Mesenchymal stem cell (in vitro differentiated cells and primary cell): Measurements from ENCODE around the gene RAB32.
A peak's percentile ranks its signal among the peaks of the same experiment; 100 is the strongest.

Experiments
- DNase-seq: peaks from one replicate; pipeline ENCODE4 v3.0.0-alpha.2; 2013
- H2AFZ ChIP-seq: one replicate; pipeline ENCODE4 v1.6.1; 2013; ENCODE audit warnings: low read depth, mild to moderate bottlenecking, control low read depth, inconsistent platforms, low read length, moderate library complexity
- H2AK5ac ChIP-seq: 2 replicates; pipeline ENCODE4 v1.6.1; 2013; ENCODE audit warnings: low read length, moderate library complexity, mild to moderate bottlenecking, inconsistent platforms; ENCODE audit not compliant: severe bottlenecking
- H2BK120ac ChIP-seq: one replicate; pipeline ENCODE4 v1.6.1; 2013; ENCODE audit warnings: low read depth, mild to moderate bottlenecking, inconsistent platforms, low read length, moderate library complexity
- H2BK12ac ChIP-seq, 2 experiments: one replicate each; pipeline ENCODE4 v1.6.1; 2013; ENCODE audit warnings: inconsistent platforms in 2 of 2, low read length in 2 of 2, mild to moderate bottlenecking in 2 of 2, moderate library complexity in 2 of 2, control low read depth in 1 of 2
- H2BK15ac ChIP-seq: one replicate; pipeline ENCODE4 v1.6.1; 2013; ENCODE audit warnings: mild to moderate bottlenecking, low read depth, inconsistent platforms; ENCODE audit not compliant: poor library complexity, severe bottlenecking
- H2BK5ac ChIP-seq: 2 replicates; pipeline ENCODE4 v1.6.1; 2013; ENCODE audit warnings: low read depth, mild to moderate bottlenecking, low read length, control low read depth, inconsistent platforms; ENCODE audit not compliant: poor library complexity, severe bottlenecking
- H3K14ac ChIP-seq, 2 experiments: one replicate each; pipeline ENCODE4 v1.6.1; 2013; ENCODE audit warnings: inconsistent platforms in 2 of 2, low read length in 2 of 2, control low read depth in 1 of 2, mild to moderate bottlenecking in 1 of 2, moderate library complexity in 1 of 2
- H3K18ac ChIP-seq, 2 experiments: one replicate each; pipeline ENCODE4 v1.6.1; 2013; ENCODE audit warnings: inconsistent platforms in 2 of 2, low read length in 2 of 2, control low read depth in 1 of 2, low read depth in 1 of 2, mild to moderate bottlenecking in 1 of 2
- H3K23ac ChIP-seq, 2 experiments: one replicate each; pipeline ENCODE4 v1.6.1; 2013; ENCODE audit warnings: inconsistent platforms in 2 of 2, low read length in 2 of 2, mild to moderate bottlenecking in 2 of 2, moderate library complexity in 2 of 2, control low read depth in 1 of 2
- H3K27ac ChIP-seq: 2 replicates; pipeline ENCODE4 v1.5.1; 2013; ENCODE audit warnings: mild to moderate bottlenecking, moderate library complexity, low read length, control low read depth, inconsistent platforms; ENCODE audit not compliant: poor library complexity, severe bottlenecking
- H3K27me3 ChIP-seq, 2 experiments: 2 replicates each; pipeline versions ENCODE4 v1.6.1 to v1.7.0; 2013; ENCODE audit warnings: low read length in 2 of 2, mild to moderate bottlenecking in 2 of 2, moderate library complexity in 2 of 2, control low read depth in 1 of 2, inconsistent platforms in 1 of 2; ENCODE audit not compliant: control insufficient read depth in 1 of 2, insufficient read depth in 1 of 2
- H3K36me3 ChIP-seq, 2 experiments: 2 replicates each; pipeline versions ENCODE4 v1.6.1 to v1.7.0; 2013; ENCODE audit warnings: low read length in 2 of 2, control low read depth in 1 of 2, inconsistent platforms in 1 of 2, low read depth in 1 of 2, mild to moderate bottlenecking in 1 of 2; ENCODE audit not compliant: insufficient read depth in 2 of 2, control insufficient read depth in 1 of 2
- H3K4ac ChIP-seq, 2 experiments: one replicate each; pipeline ENCODE4 v1.6.1; 2013; ENCODE audit warnings: inconsistent platforms in 2 of 2, low read length in 2 of 2, mild to moderate bottlenecking in 2 of 2, moderate library complexity in 2 of 2, control low read depth in 1 of 2, low read depth in 1 of 2
- H3K4me1 ChIP-seq: 2 replicates; pipeline ENCODE4 v1.6.1; 2013; ENCODE audit warnings: low read depth, low read length, control low read depth; ENCODE audit not compliant: control insufficient read depth, insufficient read depth
- H3K4me2 ChIP-seq: 2 replicates; pipeline ENCODE4 v1.6.1; 2013; ENCODE audit warnings: low read length, mild to moderate bottlenecking, inconsistent platforms; ENCODE audit not compliant: poor library complexity, severe bottlenecking
- H3K4me3 ChIP-seq, 2 experiments: 2 replicates each; pipeline versions ENCODE4 v1.5.1 to v1.7.0; 2013; ENCODE audit warnings: low read length in 2 of 2, mild to moderate bottlenecking in 2 of 2, control low read depth in 1 of 2, low read depth in 1 of 2; ENCODE audit not compliant: insufficient read depth in 1 of 2
- H3K79me1 ChIP-seq: replicated peaks from 2 replicates; pipeline ENCODE4 v1.6.1; 2013; ENCODE audit warnings: mild to moderate bottlenecking, control low read depth, low read length, inconsistent platforms; ENCODE audit not compliant: poor library complexity, severe bottlenecking
- H3K9ac ChIP-seq: 2 replicates; pipeline ENCODE4 v1.7.0; 2013; ENCODE audit warnings: mild to moderate bottlenecking, low read length, moderate library complexity
- H3K9me3 ChIP-seq: 2 replicates; pipeline ENCODE4 v1.7.0; 2013; ENCODE audit warnings: mild to moderate bottlenecking, low read length; ENCODE audit not compliant: control insufficient read depth
- H4K8ac ChIP-seq: one replicate; pipeline ENCODE4 v1.6.1; 2013; ENCODE audit warnings: inconsistent platforms, mild to moderate bottlenecking, low read length, moderate library complexity
- H4K91ac ChIP-seq: one replicate; pipeline ENCODE4 v1.6.1; 2013; ENCODE audit warnings: mild to moderate bottlenecking, low read length, inconsistent platforms
- WGBS: methylation state at CpG from one replicate; pipeline ENCODE4 v1.1.7; 2013; ENCODE audit warnings: mixed read lengths; 5-methylcytosine and 5-hydroxymethylcytosine counted together

The RAB32 gene

GRCh38 chr6:146587459-146587858 lies 43.8 kb downstream of the RAB32 start:
- Histone ChIP-seq H3K4ac (no peak overlapping the region), H4K91ac (no peak overlapping the region), H2AFZ (no peak overlapping the region), H2BK5ac (no peak overlapping the region), H3K18ac (no peak overlapping the region), H3K23ac (no peak overlapping the region), H3K4me2 (no peak overlapping the region), H3K27me3 (no peaks in the 10 kb centered on the region), H3K36me3 (no peaks in the 10 kb centered on the region), H3K9me3 (no peaks in the 10 kb centered on the region), H2AK5ac (no peak overlapping the region), H3K79me1 (no peaks in the 10 kb centered on the region), H2BK15ac (no peak overlapping the region), H3K9ac (no peak overlapping the region), H4K8ac (no peak overlapping the region), H3K14ac (peak overlapping the region in 1 of 2 experiments; percentile 41), H3K4me3 (no peak overlapping the region), H2BK12ac (no peak overlapping the region), H3K27ac (no peak overlapping the region), H2BK120ac (no peak overlapping the region), H3K4me1 (no peaks in the 10 kb centered on the region)
- no peak for DNase-seq
- 90% methylated on average over 1 of the region's 1 CpG for WGBS

GRCh38 chr6:146590492-146590891 lies 46.9 kb downstream of the RAB32 start:
- Histone ChIP-seq H2BK12ac (no peak overlapping the region), H3K9me3 (no peaks in the 10 kb centered on the region), H3K4me3 (no peak overlapping the region), H3K9ac (no peak overlapping the region), H3K4me1 (no peaks in the 10 kb centered on the region), H4K8ac (no peak overlapping the region), H3K27me3 (no peaks in the 10 kb centered on the region), H2AK5ac (no peak overlapping the region), H3K23ac (no peak overlapping the region), H3K27ac (no peak overlapping the region), H4K91ac (no peak overlapping the region), H3K79me1 (no peaks in the 10 kb centered on the region), H3K4me2 (no peak overlapping the region), H2BK15ac (no peak overlapping the region), H3K4ac (no peak overlapping the region), H2BK5ac (no peak overlapping the region), H2BK120ac (no peak overlapping the region), H2AFZ (no peak overlapping the region), H3K36me3 (no peaks in the 10 kb centered on the region), H3K14ac (no peak overlapping the region), H3K18ac (no peak overlapping the region)
- DNase-seq: no peak
- WGBS: 83% methylated on average over 1 of the region's 1 CpG

- Histone ChIP-seq H2AFZ (no peak overlapping the region), H3K27me3 (no peaks in the 10 kb centered on the region), H2BK5ac (no peak overlapping the region), H4K8ac (no peak overlapping the region), H3K4ac (no peak overlapping the region), H3K4me1 (peaks cover 2% of the 10 kb centered on the region), H2BK15ac (no peak overlapping the region), H3K4me3 (no peak overlapping the region), H2AK5ac (no peak overlapping the region), H3K79me1 (no peaks in the 10 kb centered on the region), H3K23ac (no peak overlapping the region), H3K4me2 (no peak overlapping the region), H4K91ac (no peak overlapping the region), H2BK120ac (no peak overlapping the region), H3K9ac (no peak overlapping the region), H2BK12ac (no peak overlapping the region), H3K27ac (no peak overlapping the region), H3K14ac (no peak overlapping the region), H3K9me3 (no peaks in the 10 kb centered on the region), H3K18ac (no peak overlapping the region), H3K36me3 (no peaks in the 10 kb centered on the region)
- DNase-seq: no peak
Measured at GRCh38 chr6:146592451-146592850, 48.8 kb downstream of the RAB32 start.

GRCh38 chr6:146593986-146594385 lies 50.4 kb downstream of the RAB32 start:
- WGBS: 84% methylated on average over 2 of the region's 2 CpGs
- Histone ChIP-seq H2BK15ac (no peak overlapping the region), H3K18ac (no peak overlapping the region), H3K14ac (no peak overlapping the region), H2BK12ac (no peak overlapping the region), H2AFZ (no peak overlapping the region), H3K4me1 (peaks cover 7% of the 10 kb centered on the region), H3K36me3 (no peaks in the 10 kb centered on the region), H3K23ac (no peak overlapping the region), H2AK5ac (no peak overlapping the region), H2BK120ac (no peak overlapping the region), H3K9ac (no peak overlapping the region), H3K4me3 (no peak overlapping the region), H2BK5ac (no peak overlapping the region), H3K79me1 (no peaks in the 10 kb centered on the region), H4K91ac (no peak overlapping the region), H3K27ac (no peak overlapping the region), H3K9me3 (no peaks in the 10 kb centered on the region), H3K4me2 (no peak overlapping the region), H4K8ac (no peak overlapping the region), H3K27me3 (no peaks in the 10 kb centered on the region), H3K4ac (no peak overlapping the region)
- DNase-seq: no peak
